Medulla oblongata (tissue), 1 donor: ENCODE measurements around the gene THEMIS.
"Not testable (repeated sequence)": the region's sequence is repeated elsewhere in the genome, so short reads cannot be mapped to it uniquely, and the experiment has no call there.

ENCODE experiments used
- DNase-seq: peaks from one replicate; pipeline ENCODE4 v3.0.0-alpha.2; 2015; ENCODE audit errors: extremely low spot score

THEMIS gene

DNA sequence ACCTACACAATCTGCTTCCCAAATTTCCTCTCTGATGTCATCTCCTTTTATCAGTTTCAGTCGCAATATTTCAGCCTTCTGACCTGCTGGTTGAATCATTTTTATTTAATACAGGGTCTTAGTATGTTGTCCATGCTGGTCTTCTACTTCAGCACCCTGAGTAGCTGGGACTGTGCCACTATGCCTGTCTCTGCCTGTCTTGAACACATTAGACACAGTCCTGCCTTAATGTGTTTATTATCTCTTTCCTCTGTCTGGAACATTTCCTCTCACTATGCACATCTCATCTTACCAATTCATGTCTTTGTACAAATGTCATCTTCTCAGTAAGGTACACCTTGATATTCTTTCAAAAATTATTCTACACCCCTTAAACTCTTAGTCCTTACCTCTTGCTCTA is 106.5 kb downstream of the THEMIS start:
- DNase-seq, result no peak

- no peak for DNase-seq
Measured at GRCh38 chr6:127793396-127793795, 107.5 kb downstream of the THEMIS start.

DNA sequence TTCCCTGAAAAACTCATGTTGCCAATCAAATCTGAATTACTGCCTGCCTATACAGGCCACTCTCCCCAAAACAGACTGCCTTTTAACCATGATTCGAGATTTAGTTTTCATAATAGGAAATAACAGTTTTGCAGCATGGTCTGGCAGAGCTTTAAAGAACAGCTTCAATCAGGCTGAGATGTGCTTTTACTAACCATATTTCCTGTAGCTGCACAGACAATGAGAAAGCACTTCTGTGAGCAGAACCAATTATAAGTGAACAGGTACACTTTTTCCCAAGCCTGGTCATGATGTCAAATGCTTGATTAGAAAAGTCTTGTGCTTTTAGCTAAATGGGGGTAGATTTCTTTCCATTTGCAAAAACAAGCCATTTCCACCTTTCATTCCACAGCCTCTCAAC is 108.2 kb downstream of the THEMIS start:
- DNase-seq, result peak; percentile 7

GRCh38 chr6:127791779-127792528 is 108.9 kb downstream of the THEMIS start:
- no peak for DNase-seq

DNA sequence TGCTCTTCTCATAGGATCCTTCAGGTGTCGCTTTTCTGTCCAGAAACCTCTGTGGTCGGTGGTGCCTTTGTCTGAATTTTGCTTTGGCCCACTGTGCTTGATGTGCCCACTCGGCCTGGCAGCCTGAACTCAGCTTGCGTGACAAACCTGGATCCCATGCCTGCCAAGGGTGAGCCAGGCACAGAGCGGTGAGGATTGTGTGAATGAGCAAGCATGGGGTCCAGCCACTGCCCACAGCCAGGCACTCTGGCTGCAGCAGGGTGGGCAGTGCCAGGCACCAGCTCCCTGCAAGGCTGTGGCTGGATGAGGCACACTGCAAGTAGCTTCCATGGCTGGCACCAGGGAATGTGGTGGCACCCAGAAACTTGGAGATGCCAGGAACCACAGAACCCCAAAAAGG is 110.3 kb downstream of the THEMIS start:
- no peak for DNase-seq

DNA sequence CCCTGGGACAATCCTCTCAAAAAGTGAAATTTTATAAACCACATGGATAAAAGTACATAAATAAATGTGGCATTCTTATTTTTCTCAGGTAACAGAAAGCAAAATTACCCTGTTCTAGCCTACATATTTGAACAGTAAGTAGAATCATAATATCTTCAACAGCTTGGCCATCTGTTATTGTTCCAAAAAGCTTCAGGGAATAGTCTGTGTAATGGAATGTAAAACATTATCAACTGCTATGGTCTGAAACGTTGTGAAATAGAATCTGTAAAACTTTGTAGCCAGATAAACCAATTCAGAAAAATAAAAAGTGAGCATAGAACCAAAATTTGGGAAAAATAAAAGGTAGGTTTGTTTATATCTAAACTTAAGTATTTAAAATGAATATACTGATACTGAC is 114.7 kb downstream of the THEMIS start:
- DNase-seq, result no peak

- peak; percentile 11 for DNase-seq
Measured at GRCh38 chr6:127784468-127784867, 116.4 kb downstream of the THEMIS start.

GRCh38 chr6:127781636-127782272 is 119.1 kb downstream of the THEMIS start:
- not testable (repeated sequence) for DNase-seq

DNA sequence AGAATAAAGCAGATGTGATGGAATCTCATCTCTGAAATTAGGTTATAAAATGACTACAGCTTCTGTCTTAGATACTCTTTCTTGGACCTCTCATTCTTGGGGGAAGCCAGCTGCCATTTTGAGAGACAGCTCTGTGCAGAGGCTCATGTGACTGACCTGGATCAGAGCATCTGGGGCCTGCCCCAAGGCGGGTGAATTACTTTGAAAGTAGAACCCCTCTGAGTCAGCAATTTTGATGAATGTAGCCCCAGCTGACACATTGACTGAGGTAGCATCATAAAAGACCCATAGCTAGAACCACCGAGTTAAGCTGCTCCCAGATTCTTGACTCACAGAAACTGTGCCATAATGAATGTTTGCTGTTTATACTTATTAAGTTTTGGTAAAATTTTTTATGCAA is 124.5 kb downstream of the THEMIS start:
- DNase-seq, result no peak

DNA sequence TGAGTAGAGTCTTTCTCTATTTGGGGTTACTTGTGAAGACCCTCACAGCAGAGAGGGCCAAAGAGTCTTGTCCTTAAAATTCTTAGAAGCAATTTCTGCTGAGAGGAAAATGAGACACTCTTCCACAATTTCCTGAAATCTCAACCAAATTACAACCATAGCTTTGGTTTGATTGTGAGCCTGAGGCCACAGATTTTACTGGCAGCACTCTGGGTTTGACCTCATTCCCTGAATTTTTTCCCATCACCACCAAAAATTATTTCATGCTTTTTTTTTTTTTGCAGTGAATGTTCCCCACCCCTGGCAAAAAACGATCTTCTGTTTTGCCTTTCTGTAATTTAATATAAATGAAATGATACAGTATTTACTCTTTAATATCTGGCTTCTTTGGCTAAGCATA is 125.5 kb downstream of the THEMIS start:
- no peak for DNase-seq

DNA sequence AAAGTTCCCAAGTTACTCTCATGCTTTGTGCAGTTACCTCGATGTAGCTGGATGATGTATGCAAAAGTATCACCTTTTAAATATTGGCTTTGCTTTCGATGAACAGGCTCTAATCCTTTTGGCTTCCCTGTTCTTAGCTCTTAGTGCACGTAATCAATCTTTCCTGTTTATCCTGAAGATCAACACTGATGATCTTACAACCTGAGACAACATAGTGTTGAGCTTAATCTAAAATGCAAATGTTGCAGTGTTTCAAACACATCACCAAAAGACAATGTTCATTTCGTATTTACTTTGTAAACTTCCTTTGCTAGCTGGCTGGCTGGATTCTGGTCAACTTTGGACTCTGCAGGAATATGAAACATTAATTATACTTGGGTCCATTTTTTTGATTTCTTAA is 132.1 kb downstream of the THEMIS start:
- no peak for DNase-seq

- DNase-seq, result no peak
Measured at GRCh38 chr6:127768223-127768622, 132.6 kb downstream of the THEMIS start.

DNA sequence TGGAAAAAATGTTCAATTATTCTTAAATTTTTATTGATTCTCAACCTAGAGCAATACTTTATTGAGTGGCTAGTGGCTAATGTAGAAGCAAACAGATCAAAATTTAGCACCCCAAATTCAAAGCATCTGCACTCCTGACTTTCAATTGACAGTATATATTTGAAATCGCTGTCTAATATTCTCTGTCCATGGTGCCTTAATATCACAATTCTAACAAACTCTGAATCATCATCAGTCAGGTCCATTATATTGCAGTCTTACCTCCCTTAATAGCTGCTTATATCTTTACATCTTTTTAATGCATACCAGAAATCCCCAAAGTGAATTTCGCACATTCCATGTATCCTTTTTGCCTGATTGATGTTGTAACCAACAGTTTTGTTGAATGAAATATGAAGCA is 134.9 kb downstream of the THEMIS start:
- DNase-seq, result no peak

- no peak for DNase-seq
Measured at GRCh38 chr6:127762284-127762683, 138.6 kb downstream of the THEMIS start.

GRCh38 chr6:127761084-127761483 is 139.8 kb downstream of the THEMIS start:
- no peak for DNase-seq

GRCh38 chr6:127749095-127749494 is 151.8 kb downstream of the THEMIS start:
- no peak for DNase-seq

DNA sequence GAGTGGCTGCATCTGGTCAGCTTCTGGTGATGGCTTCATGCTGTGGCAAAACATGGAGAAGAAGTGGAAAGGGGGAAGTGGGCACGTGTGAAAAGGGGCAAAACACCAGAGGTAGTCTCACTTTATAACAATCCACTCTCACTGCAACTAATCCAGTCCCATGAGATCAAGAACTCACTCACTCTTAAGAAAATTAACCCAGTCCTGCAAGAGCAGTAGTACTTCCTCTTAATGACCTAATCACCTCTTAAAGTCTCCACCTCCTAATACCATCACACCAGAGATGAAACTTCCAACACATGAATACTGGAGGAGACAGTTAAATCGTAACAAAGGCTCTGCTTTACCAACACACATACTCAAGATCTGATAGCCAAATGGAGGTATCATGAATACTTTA is 152.6 kb downstream of the THEMIS start:
- DNase-seq, result no peak

DNA sequence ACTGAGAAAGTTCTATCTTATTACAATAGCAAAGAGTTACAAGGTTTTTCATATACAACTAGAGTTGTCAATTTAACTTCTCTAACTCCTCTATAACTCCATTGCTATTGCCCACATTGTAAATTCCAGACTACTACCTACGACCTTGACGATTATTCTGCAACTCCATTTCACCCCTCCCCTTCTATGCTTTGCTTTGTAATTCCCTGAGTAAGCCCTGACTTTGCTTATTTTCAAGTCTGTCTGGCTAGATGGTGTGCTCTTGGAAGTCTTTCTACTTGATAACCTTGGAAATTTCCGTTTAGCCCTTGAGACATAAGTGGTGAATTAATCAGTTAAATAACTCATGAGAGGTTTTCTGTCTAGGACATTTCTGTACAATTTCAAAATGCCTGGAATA is 162.4 kb downstream of the THEMIS start:
- no peak for DNase-seq

- no peak for DNase-seq
Measured at GRCh38 chr6:127737768-127738167, 163.1 kb downstream of the THEMIS start.

GRCh38 chr6:127737009-127737486 is 163.8 kb downstream of the THEMIS start:
- DNase-seq, result peak; percentile 85

DNA sequence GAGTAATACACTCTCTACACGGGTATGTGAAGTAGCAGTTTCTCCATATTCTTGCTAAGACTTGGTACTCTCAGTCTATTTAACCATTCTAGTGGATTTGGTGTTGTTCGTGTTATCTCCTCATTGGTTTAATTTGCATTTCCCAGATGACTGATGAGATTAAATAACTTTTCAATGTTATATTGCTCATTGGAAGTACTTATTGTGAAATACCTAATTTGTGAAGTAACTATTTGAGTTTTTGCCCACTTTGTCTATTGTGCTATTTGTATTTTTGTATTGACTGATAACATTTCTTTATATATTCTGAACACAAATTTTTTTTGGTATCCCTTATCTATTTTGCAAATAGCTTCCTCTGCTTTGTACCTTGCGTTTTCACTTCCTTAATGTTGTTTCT is 167.9 kb downstream of the THEMIS start:
- DNase-seq, result no peak

DNA sequence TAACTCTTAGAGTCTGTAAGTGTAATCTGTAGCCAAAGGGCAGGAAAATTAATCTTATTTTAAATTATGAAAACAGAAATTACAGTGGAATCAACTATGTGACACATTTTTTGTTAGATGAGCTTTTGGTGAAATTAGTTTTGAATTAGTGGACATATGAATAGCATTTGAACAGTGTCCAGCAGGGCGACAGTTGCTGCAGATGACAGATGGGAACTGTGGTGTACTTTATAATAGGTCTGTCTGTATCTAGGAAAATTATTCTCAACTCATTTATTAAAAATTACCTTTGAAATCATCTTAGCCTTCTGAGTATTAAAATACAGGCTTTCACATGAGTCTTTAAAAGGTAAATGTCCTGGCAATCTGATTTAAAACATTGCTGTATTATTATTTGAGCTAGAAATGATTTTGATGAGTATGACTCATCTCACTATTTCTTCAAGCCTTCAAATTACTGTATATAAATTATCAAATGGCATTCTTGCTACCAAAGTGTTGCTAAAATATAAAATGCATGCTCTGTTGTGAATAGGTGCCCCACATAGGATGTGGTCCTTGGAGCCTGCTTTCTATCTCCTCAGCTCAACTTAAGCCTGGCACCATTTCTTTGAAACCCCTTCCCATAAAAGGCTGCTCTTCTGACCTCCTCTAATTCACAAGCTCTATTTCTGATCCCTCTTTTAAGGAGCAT is 173.5 kb downstream of the THEMIS start:
- no peak for DNase-seq

DNA sequence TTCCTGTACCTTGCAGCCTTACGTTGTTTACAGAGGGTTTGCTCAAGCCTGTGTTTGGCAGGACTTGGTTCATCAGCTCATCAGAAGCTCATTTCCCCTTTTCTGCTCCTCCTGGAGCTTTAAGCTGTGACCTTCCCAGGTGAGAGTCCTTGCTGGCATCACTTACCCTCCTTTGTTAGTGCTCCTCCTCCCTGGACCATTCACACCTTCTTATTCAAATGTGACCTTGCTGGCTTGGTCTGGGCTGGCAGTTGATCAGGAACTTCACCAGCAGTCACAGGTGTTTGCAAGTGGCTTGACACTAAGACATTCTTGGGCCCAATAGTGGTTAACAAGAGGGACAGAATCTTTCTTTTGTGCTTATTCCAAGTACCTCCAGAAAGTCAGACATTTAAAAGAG is 175.0 kb downstream of the THEMIS start:
- DNase-seq, result no peak
